GM19193 (cell line): ENCODE data around the gene SLC44A5.

ENCODE experiments used
- POLR2A ChIP-seq: IDR thresholded peaks from 4 replicates; pipeline ENCODE4 v1.6.1; 2011; ENCODE audit not compliant: insufficient read depth, insufficient read length; ENCODE audit errors: extremely low read depth

The SLC44A5 gene

GRCh38 chr1:75449998-75450397 is 160.9 kb downstream of the SLC44A5 start:
- TF ChIP-seq POLR2A: no peak

- TF ChIP-seq POLR2A: no peak
Measured at GRCh38 chr1:75444220-75444619, 166.7 kb downstream of the SLC44A5 start.

GRCh38 chr1:75440274-75440673 is 170.6 kb downstream of the SLC44A5 start:
- no peak for TF ChIP-seq POLR2A

DNA sequence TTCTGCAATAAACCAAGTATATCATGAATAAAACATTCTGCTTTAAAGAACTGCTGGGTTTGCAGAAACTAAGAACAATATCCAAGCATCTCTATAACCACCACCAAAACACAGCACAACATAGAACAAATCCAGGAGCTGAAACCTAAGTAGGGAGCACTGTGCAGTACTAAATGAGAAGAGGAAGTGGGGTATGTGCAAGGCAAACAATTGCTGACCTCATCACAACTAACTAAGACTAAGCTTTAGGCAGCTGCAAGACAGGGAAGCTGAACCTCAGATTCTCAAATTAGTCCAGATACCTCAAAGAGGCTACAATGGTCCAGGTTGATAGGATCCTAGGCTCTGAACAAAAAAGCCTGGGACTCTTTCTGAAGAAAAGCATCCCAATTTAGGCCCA is 172.6 kb downstream of the SLC44A5 start:
- TF ChIP-seq POLR2A: no peak

DNA sequence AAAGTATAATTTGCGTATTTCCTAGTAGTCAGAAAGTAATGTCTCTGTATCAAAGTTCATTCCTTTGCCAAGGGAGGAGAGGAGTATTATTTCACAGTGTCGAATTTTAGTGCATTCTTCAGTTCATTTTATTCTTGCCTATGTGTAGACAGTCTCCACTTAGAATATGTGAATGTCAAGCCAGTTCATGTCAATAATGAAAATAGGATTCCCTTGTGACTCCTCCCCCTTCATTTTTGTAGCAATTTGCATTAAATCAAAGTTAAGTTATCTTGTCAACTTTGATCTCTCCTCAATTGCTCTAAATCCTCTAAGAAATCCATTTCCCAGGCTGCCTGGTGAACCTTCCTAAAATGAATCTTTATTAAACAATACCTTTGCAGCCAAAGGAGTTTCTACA is 179.1 kb downstream of the SLC44A5 start:
- TF ChIP-seq POLR2A: no peak

- TF ChIP-seq POLR2A: no peak
Measured at GRCh38 chr1:75430526-75430925, 180.4 kb downstream of the SLC44A5 start.

DNA sequence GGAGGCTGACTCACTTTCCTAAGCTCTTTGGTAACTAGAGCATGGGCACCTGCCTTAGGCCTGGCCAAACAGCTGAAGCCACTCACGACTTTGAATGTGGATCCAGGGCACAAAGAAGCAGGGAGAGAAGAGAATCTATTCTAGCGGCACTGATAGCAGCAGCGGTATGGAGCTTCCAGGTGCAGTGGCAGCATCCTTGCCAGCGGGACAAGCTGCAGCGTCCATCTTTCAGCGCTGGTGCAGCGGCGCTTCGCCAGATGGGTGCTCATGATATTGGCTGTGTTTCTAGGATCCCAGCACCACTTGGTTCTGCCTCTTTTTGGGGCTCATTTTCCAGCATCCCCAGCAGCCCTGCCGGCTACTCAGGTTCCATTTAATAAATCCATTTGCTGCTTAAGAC is 184.2 kb downstream of the SLC44A5 start:
- TF ChIP-seq POLR2A: no peak

- TF ChIP-seq POLR2A: no peak
Measured at GRCh38 chr1:75425001-75425650, 185.8 kb downstream of the SLC44A5 start.

DNA sequence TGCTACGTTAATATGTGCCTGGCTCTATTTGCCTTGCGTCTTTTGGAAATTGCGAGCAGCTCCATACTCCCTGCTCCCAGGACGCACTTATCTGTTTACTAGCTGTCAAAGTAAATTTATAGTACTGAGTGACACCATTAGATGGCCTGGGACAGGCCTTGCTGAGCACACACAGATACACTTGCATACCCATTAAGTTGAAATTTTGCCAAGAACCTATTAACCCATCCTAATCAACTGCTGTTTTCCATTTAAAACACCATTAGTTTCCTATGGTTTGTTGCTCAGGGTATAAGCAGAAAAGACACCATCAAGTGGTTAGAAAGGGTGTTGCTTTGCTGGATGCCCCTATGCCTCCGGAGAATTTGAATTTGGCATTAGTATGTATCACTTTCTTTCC is 187.3 kb downstream of the SLC44A5 start:
- no peak for TF ChIP-seq POLR2A

GRCh38 chr1:75423136-75423535 is 187.8 kb downstream of the SLC44A5 start:
- TF ChIP-seq POLR2A: no peak

GRCh38 chr1:75421371-75421770 is 189.5 kb downstream of the SLC44A5 start:
- TF ChIP-seq POLR2A: no peak

DNA sequence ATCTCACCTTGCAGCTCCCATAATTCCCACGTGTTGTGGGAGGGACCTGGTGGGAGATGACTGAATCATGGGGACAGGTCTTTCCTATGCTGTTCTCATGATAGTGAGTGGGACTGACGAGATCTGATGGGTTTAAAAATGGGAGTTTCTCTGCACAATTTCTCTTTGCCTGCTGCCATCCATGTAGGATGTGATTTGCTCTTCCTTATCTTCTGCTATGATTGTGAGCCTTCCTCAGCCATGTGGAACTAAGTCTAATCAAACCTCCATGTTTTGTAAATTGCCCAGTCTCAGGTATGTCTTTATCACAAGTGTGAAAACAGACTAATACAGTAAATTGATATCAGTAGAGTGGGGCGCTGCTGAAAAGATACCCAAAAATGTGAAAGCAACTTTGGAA is 195.7 kb downstream of the SLC44A5 start:
- no peak for TF ChIP-seq POLR2A

DNA sequence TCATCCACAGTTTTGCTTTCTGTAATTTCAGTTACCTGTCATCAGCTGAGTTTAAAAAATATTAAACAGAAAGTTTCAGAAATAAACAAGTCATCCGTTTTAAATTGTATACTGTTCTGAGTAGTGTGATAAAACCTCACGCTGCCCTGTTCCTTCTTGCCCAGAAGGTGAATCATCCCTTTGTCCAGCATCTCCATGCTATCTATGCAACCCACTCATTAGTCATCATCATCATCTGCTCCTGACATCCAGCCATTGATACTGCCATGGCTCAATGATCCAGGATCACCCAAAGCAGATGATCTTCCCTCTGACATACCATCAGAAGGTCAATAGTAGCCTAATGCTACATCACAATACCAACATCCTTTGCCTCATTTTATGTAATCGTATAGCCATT is 198.3 kb downstream of the SLC44A5 start:
- TF ChIP-seq POLR2A: no peak

GRCh38 chr1:75400716-75401115 is 210.2 kb downstream of the SLC44A5 start:
- no peak for TF ChIP-seq POLR2A

GRCh38 chr1:75396745-75397144 is 214.2 kb downstream of the SLC44A5 start:
- TF ChIP-seq POLR2A: no peak

DNA sequence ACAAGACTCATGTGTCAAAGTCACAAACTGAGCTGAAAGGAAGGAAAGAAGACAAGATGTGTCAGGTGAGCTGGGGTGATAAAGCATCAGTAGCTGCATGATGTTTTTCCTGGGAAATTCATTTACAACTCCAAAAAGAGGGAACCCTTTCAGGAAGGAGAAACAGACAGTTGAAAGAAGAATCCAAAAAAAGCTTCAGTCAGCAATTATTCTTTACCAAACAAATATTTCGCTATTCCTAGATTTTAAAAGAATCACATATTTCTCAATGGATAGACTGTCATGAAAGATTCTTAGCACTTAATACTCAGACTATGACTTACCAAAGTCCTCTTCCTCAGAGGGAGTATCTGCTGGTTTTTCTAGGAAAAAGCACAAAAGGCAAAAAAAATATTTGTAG is 214.7 kb downstream of the SLC44A5 start:
- TF ChIP-seq POLR2A: no peak
